HG03460 (cell line): Measurements from ENCODE around the gene DOCK2.
"Not testable (repeated sequence)": the region's sequence is repeated elsewhere in the genome, so short reads cannot be mapped to it uniquely, and the experiment has no call there.

Experiments used
- ATAC-seq: cut with Tn5 transposase; IDR thresholded peaks from one replicate; pipeline ENCODE4 v1.9.1; 2021; ENCODE audit not compliant: unreplicated experiment

Gene DOCK2

GRCh38 chr5:169637549-169638121 lies 560 bp downstream of the DOCK2 start:
- ATAC-seq: peak; percentile 57

- ATAC-seq: no peak
Measured at GRCh38 chr5:169641253-169641652, 4.2 kb downstream of the DOCK2 start.

- ATAC-seq: no peak
Measured at GRCh38 chr5:169646856-169647255, 9.8 kb downstream of the DOCK2 start.

DNA sequence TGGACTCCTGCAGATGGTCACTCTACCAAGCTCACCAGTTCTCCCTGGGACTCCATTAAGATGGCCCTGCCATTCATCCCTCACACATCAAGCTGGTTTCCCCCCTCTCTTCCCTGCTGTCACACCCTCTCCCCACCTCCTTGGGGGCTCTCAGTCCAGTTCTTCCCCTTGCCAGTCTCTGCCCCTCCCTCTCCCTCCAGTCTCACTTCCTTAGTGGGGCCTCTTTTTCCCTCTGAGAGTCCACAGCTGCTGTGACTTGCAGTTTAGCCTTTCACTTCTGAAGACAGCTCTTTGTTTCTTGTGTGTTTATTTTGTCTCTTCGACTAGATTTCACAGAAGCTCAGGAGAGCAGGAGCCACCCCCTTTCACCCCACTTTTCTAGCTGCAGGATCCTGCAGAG lies 10.5 kb downstream of the DOCK2 start:
- peak; percentile 54 for ATAC-seq

GRCh38 chr5:169648725-169649310 lies 11.7 kb downstream of the DOCK2 start:
- ATAC-seq: no peak

- no peak for ATAC-seq
Measured at GRCh38 chr5:169649486-169649885, 12.4 kb downstream of the DOCK2 start.

- ATAC-seq: peak; percentile 65
Measured at GRCh38 chr5:169650701-169651331, 13.7 kb downstream of the DOCK2 start.

DNA sequence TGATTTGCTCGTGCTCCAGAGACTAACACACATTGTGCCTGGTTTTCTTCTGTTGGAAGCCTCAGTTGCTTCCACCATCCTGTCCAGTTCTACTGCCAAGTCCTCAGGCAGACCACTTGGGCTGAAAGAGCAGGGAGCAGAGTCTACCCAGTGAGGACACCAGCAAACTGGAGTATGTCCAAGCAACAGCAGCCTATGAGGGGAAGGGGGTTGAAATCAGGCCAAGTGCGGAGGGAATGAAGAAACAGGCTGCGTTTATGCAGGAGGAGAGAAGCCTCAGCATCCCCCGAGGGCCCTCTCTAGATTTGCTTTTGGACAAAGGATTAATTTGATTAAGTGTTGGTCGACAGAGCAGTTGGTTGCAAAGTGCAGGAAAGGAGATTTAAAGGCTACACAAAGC lies 14.5 kb downstream of the DOCK2 start:
- no peak for ATAC-seq

- no peak for ATAC-seq
Measured at GRCh38 chr5:169652057-169652456, 15.0 kb downstream of the DOCK2 start.

DNA sequence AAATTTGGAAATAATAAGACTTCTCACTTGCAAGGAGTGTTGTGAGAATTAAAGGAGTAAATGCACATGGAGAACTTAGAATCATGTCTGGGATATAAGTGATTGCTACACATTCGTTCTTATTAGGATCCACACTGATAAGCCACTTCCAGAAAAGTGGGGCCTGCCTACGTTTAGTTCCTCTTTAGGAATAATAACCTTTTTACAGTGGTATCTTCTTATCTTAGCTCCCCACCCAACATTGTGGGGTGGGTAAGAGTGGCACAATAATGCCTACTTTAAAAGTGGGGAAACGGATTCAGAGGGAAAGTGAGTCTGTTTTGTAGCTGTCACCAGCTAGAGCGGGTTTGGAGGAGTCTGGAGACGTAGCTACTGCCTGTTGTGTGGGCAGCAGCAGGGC lies 16.0 kb downstream of the DOCK2 start:
- ATAC-seq: no peak

DNA sequence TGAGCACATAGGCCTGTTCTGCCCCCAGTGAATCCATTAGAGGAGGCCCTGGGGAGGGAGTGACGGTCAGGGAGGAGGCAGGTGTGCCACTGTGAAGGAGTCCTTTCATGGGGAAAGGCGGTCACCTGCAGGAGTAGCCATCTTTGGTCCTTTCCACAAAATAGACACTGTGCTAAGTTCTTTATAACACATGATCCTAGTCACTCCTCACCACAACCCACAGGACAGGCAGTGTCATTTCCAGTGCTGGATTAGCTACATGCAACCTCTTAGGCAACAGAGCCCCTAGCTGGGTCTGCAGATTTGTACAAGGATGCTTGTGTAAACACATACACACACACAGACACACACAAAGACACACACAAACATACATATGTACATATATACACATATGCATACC lies 18.3 kb downstream of the DOCK2 start:
- ATAC-seq: no peak

DNA sequence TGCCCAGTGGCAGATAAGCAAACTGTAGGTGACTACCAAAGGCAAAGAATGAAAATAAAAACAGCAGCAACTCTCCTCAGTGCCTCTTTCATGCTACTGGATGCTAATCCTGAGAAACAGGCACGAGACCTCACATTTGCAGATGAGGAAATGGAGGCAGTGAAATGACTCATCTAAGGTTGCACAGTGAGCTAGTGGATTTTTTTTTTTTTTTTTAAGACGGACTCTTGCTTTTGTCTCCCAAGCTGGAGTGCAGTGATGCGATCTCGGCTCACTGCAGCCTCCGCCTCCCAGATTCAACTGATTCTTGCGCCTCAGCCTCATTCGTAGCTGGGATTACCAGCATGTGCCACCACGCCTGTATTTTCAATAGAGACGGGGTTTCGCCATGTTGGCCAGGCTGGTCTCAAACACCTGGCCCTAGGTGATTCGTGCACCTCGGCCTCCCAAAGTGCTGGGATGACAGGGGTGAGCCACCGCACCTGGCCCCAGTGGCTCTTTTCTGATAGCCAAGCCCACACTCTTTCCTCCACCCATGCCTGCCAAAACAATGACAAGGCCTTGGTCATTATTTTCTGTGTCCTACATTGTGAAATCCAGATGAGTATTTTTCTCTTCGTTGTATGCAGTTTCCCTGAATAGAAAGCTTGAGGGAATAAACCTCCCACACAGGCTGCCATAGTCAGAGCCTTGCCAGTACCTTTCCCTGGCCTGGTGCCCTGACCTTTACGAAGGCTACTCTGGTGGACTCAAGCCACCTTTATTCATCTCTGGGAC lies 19.2 kb downstream of the DOCK2 start:
- peak; percentile 74 for ATAC-seq

DNA sequence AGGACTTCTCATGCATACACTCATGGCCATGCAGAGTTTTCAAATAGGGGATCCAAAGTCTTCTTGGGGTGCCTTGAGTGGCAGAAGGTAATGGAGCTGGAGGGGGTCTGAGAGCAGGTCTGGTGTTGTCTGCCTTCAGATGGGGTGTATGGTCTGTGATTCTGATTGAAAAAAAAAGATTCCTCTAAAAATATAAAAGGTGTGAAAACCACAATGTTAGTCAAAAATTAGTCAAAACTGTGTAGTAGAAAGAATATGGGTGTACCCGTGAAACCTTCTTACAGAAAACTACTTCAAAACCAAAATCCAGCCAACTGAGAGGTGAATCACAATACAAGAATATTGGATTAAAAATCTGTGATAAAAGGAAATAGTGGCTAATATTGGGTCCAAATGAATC lies 20.1 kb downstream of the DOCK2 start:
- ATAC-seq: no peak

GRCh38 chr5:169662451-169662850 lies 25.4 kb downstream of the DOCK2 start:
- not testable (repeated sequence) for ATAC-seq

- ATAC-seq: no peak
Measured at GRCh38 chr5:169663537-169663936, 26.5 kb downstream of the DOCK2 start.

DNA sequence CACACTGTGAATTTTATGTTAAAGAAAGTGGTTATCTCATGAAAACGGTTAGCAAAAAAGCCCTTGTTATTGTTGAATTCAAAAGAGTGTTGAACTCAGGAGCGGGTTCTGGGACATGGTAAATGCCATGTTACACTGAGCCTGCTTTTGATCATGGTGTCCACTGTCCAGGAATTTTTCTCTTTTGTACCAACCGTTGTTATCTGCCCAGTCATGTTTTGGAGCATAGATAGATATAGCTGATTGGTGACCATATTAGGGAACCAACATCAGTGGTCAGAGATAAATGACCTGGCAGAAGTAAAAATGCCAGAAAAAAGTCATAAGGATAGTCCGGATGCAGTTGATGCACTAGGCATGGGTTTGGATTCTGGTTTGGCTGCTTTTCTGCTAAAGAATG lies 29.3 kb downstream of the DOCK2 start:
- ATAC-seq: no peak

DNA sequence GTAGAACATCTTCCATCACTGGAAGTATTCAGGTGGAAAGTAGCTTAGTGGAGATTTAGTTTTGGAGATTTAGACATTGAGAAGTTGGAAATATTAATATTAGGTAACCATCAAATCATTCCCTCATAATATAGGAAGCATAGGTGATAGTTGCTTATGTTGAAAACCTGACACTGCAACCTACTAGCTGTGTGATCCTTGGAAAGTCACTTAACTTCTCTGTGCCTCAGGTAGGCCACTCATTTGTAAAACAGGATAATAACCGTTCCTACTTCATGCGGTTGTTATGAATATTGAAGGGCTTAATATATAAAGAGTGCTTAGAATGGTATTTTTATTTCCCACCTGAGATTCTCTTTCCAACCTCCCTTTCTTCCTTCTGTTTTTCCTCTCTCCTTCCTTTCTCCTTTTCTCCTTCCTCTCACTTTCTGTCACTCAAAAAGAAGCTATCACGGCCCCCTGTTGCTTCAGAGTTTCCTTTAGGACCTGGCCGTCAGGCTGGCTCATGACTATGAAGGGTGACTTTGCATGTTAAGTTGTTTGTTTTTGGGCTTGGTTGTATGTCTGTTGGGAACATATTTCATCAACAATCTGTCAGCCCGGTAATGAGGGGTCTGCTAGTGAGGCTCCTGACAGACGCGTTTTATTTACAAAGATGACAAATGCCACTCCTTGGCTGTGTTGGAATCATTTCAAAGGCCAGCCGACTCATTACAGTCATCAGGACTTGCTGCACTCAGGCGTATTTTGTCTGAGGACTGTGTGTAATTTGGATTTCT lies 31.0 kb downstream of the DOCK2 start:
- no peak for ATAC-seq

DNA sequence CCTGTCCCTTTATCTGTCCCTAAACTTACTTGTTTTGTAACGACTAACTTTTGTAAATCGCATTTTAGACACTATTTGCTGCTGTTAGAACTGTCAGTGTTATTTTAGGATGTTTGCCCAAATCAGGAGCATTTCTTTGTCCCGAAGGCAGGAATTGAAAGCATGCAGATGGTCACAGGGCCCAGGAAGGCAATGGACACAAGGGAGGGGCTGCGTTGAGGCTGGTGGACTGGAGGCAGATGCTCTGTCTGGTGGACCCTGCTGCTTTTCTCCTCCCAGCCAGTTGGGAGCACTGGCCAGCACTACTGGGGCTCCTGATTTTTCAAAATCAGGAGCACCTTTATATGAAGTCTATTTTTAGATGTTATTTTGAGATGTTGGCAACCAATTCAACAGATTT lies 31.7 kb downstream of the DOCK2 start:
- ATAC-seq: no peak

- peak; percentile 97 for ATAC-seq
Measured at GRCh38 chr5:169670769-169671525, 33.9 kb downstream of the DOCK2 start.

GRCh38 chr5:169682026-169682425 lies 45.0 kb downstream of the DOCK2 start:
- no peak for ATAC-seq
